ENCODE results near the gene MAPK10. TPM values are rescaled to one million over a fixed set of nuclear protein-coding genes. Genes with fewer than 3 reads are reported as not detected.

The MAPK10 gene
- total RNA-seq, 6 experiments from 2014 or later, result 0.79 to 1.8 (median 1.1) TPM

- Mint-ChIP-seq H3K4me3 (no peak overlapping the region), H3K36me3 (ENCODE audit: low read depth) (no peaks in the 10 kb centered on the region), H3K9me3 (peaks cover 4% of the 10 kb centered on the region; the same call in 1 of the 2 replicates), H3K4me1 (ENCODE audit: low read depth) (peaks cover 6% of the 10 kb centered on the region; the same call in 1 of the 2 replicates), H3K27me3 (ENCODE audit: insufficient read depth) (peaks cover 11% of the 10 kb centered on the region), H3K27ac (no peak overlapping the region)
- no peak for DNase-seq
- no peak for TF ChIP-seq CTCF (IDR thresholded peaks at IDR 0.05)
These were observed 117.2 kb downstream of the MAPK10 start for GRCh38 chr4:86242677-86243076.

GRCh38 chr4:86235549-86235948, 124.3 kb downstream of the MAPK10 start:
- peaks cover 14% of the 10 kb centered on the region for H3K4me1 Mint-ChIP-seq (ENCODE audit: low read depth)
- no peak overlapping the region for H3K27ac Mint-ChIP-seq
- H3K9me3 Mint-ChIP-seq, result 0 out of 2 replicates have a peak, but pooled peaks cover 4% of the 10 kb centered on the region
- H3K27me3 Mint-ChIP-seq (ENCODE audit: insufficient read depth), result peaks cover 12% of the 10 kb centered on the region
- H3K4me3 Mint-ChIP-seq, result no peak overlapping the region
- no peaks in the 10 kb centered on the region for H3K36me3 Mint-ChIP-seq (ENCODE audit: low read depth)
- TF ChIP-seq CTCF (IDR thresholded peaks at IDR 0.05), result no peak
- no peak for DNase-seq

GRCh38 chr4:86233681-86234080, 126.2 kb downstream of the MAPK10 start:
- H3K9me3 Mint-ChIP-seq, result 0 out of 2 replicates have a peak, but pooled peaks cover 4% of the 10 kb centered on the region
- peaks cover 14% of the 10 kb centered on the region for H3K4me1 Mint-ChIP-seq (ENCODE audit: low read depth)
- no peak for TF ChIP-seq CTCF (IDR thresholded peaks at IDR 0.05)
- no peak overlapping the region for H3K27ac Mint-ChIP-seq
- peaks cover 8% of the 10 kb centered on the region for H3K27me3 Mint-ChIP-seq (ENCODE audit: insufficient read depth)
- DNase-seq, result peak; percentile 47
- peak overlapping the region; percentile 12; the same call in 1 of the 2 replicates for H3K4me3 Mint-ChIP-seq
- no peaks in the 10 kb centered on the region for H3K36me3 Mint-ChIP-seq (ENCODE audit: low read depth)

GRCh38 chr4:86233090-86233489, 126.8 kb downstream of the MAPK10 start:
- Mint-ChIP-seq H3K4me3 (peak overlapping the region; percentile 12; the same call in 1 of the 2 replicates), H3K36me3 (ENCODE audit: low read depth) (no peaks in the 10 kb centered on the region), H3K27ac (no peak overlapping the region; the same call in 1 of the 2 replicates), H3K27me3 (ENCODE audit: insufficient read depth) (peaks cover 5% of the 10 kb centered on the region), H3K4me1 (ENCODE audit: low read depth) (peaks cover 14% of the 10 kb centered on the region), H3K9me3 (no peaks in the 10 kb centered on the region)
- no peak for DNase-seq
- TF ChIP-seq CTCF (IDR thresholded peaks at IDR 0.05), result no peak

GRCh38 chr4:86223472-86223871, 136.4 kb downstream of the MAPK10 start:
- Mint-ChIP-seq H3K4me1 (ENCODE audit: low read depth) (peaks cover 16% of the 10 kb centered on the region), H3K27me3 (ENCODE audit: insufficient read depth) (peaks cover 1% of the 10 kb centered on the region; the same call in 1 of the 2 replicates), H3K27ac (no peak overlapping the region), H3K36me3 (ENCODE audit: low read depth) (no peaks in the 10 kb centered on the region), H3K4me3 (no peak overlapping the region), H3K9me3 (no peaks in the 10 kb centered on the region)
- peak; percentile 30 for DNase-seq
- peak; percentile 76 for TF ChIP-seq CTCF (IDR thresholded peaks at IDR 0.05)
